K562 (cell line): ENCODE measurements around the gene MSANTD1. TPM values are rescaled to one million over a fixed set of nuclear protein-coding genes. Genes with fewer than 3 reads are reported as not detected.
A peak's percentile ranks its signal among the peaks of the same experiment; 100 is the strongest.
"Not testable (repeated sequence)": the region's sequence is repeated elsewhere in the genome, so short reads cannot be mapped to it uniquely, and the experiment has no call there.

Experiments used
- ATAC-seq: fragments of 200-7000 bp; cut with Tn5 transposase; 3 replicates; pipeline ENCODE4 v1.9.1; 2020; ENCODE audit warnings: moderate library complexity
- BruUV-seq: library from RNA; stranded (reverse); fragments of 400-500 nt; replicated peaks from 2 replicates; lab custom pipeline; 2021; lab: Mats Ljungman, UMichigan
- CTCF ChIA-PET: fragments of 300-600 bp; formaldehyde crosslinking; extraction: SDS; loops from one replicate; lab custom pipeline; 2021; ENCODE audit warnings: low intra/inter-chr PET ratio; lab: Yijun Ruan, JAX
- POLR2A ChIA-PET: fragments of 300-600, 350-650 bp; sonication (Branson Sonifier 250); formaldehyde crosslinking; extraction: SDS; loops from one replicate; lab custom pipeline; 2021; ENCODE audit warnings: antibody characterized with exemption, inconsistent platforms; lab: Yijun Ruan, JAX
- DNase-seq, 4 experiments: peaks; one replicate each; pipeline versions ENCODE4 v3.0.0 to v3.0.0-alpha.2; 2011 to 2018; ENCODE audit warnings: low spot score in 3 of 4, mixed read lengths in 3 of 4; ENCODE audit errors: extremely low read depth in 1 of 4
- FAIRE-seq: peaks from 2 replicates; lab custom pipeline; 2011; peaks lifted over from hg19 to GRCh38; lab: Jason Lieb, UNC
- H2AFZ ChIP-seq: 2 replicates; pipeline ENCODE4 v1.6.0; 2011; ENCODE audit warnings: low read depth, low read length, control low read depth, inconsistent platforms
- H3K27ac ChIP-seq: fragments of 200-600 bp; 3 replicates; pipeline ENCODE4 v1.8.0; 2011; ENCODE audit warnings: low read depth, mild to moderate bottlenecking, control low read depth, inconsistent platforms, low read length, moderate library complexity, mixed read lengths; ENCODE audit errors: extremely low read depth
- H3K27me3 ChIP-seq, 2 experiments: fragments of 300-600 bp in 1 of 2; 2 replicates in 1 of 2; 3 replicates in 1 of 2; pipeline versions ENCODE4 v1.6.0 to v1.8.0; 2011; ENCODE audit warnings: inconsistent platforms in 2 of 2, low read length in 2 of 2, mild to moderate bottlenecking in 1 of 2, mixed read lengths in 1 of 2, moderate library complexity in 1 of 2; ENCODE audit not compliant: control insufficient read depth in 2 of 2, insufficient read depth in 2 of 2
- H3K36me3 ChIP-seq: fragments of 300-600 bp; 3 replicates; pipeline ENCODE4 v1.8.0; 2011; ENCODE audit warnings: mild to moderate bottlenecking, low read length, inconsistent platforms; ENCODE audit not compliant: control insufficient read depth, insufficient read depth
- H3K4me1 ChIP-seq, 2 experiments: fragments of 200-600 bp in 1 of 2; replicated peaks in 1 of 2; 2 replicates in 1 of 2; 3 replicates in 1 of 2; pipeline versions ENCODE4 v1.5.1 to v1.8.0; 2011; ENCODE audit warnings: inconsistent platforms in 2 of 2, low read length in 2 of 2, mild to moderate bottlenecking in 1 of 2, mixed read lengths in 1 of 2, moderate library complexity in 1 of 2; ENCODE audit not compliant: control insufficient read depth in 2 of 2, insufficient read depth in 2 of 2
- H3K4me2 ChIP-seq: 2 replicates; pipeline ENCODE4 v1.6.1; 2011; ENCODE audit warnings: low read length, control low read depth, inconsistent platforms, mixed read lengths; ENCODE audit not compliant: insufficient read depth
- H3K4me3 ChIP-seq: fragments of 200-600 bp; sonication (generic), shearing (Covaris generic); 2 replicates; pipeline ENCODE4 v1.5.1; 2016; ENCODE audit warnings: control low read depth, inconsistent platforms
- H3K79me2 ChIP-seq: fragments of 200-600 bp; 3 replicates; pipeline ENCODE4 v1.8.0; 2011; ENCODE audit warnings: low read length, inconsistent platforms; ENCODE audit not compliant: control insufficient read depth, insufficient read depth
- H3K9ac ChIP-seq, 2 experiments: 2 replicates each; pipeline versions ENCODE4 v1.6.0 to v1.6.1; 2011; ENCODE audit warnings: low read depth in 2 of 2, low read length in 2 of 2, control low read depth in 1 of 2, inconsistent platforms in 1 of 2, mild to moderate bottlenecking in 1 of 2, mixed read lengths in 1 of 2; ENCODE audit not compliant: insufficient read depth in 1 of 2
- H3K9me1 ChIP-seq: one replicate; pipeline ENCODE4 v1.6.0; 2011; ENCODE audit warnings: inconsistent platforms, mild to moderate bottlenecking, low read length, moderate library complexity; ENCODE audit not compliant: control insufficient read depth, insufficient read depth
- H3K9me3 ChIP-seq: replicated peaks from 2 replicates; pipeline ENCODE4 v1.5.1; 2011; ENCODE audit warnings: low read depth, low read length, inconsistent platforms; ENCODE audit not compliant: control insufficient read depth, insufficient read depth
- H4K20me1 ChIP-seq: replicated peaks from 2 replicates; pipeline ENCODE4 v1.6.1; 2011; ENCODE audit warnings: low read length, inconsistent platforms, mixed read lengths; ENCODE audit not compliant: control insufficient read depth, insufficient read depth
- HDAC1 ChIP-seq, 2 experiments: fragments of 450-650 bp; IDR thresholded peaks; 2 replicates each; pipeline ENCODE4 v1.6.1; 2016 to 2017; ENCODE audit warnings: inconsistent platforms in 1 of 2, mild to moderate bottlenecking in 1 of 2, moderate library complexity in 1 of 2
- KDM1A ChIP-seq, 2 experiments: fragments of 450-650 bp; IDR thresholded peaks; 2 replicates each; pipeline ENCODE4 v1.6.1; 2016; ENCODE audit warnings: mild to moderate bottlenecking in 2 of 2
- PHTF2 ChIP-seq: fragments of 250-450 bp; sonication (Bioruptor Pico); IDR thresholded peaks from 2 replicates; pipeline ENCODE4 v1.5.0; 2021; ENCODE audit warnings: mild to moderate bottlenecking
- RCOR1 ChIP-seq, 2 experiments: IDR thresholded peaks; 2 replicates each; pipeline ENCODE4 v1.6.1; 2012; ENCODE audit warnings: low read depth in 2 of 2, low read length in 2 of 2, borderline replicate concordance in 1 of 2, improper control_type of control experiment in 1 of 2
- SNIP1 ChIP-seq: fragments of 450-650 bp; IDR thresholded peaks from 2 replicates; pipeline ENCODE4 v1.7.1; 2017; ENCODE audit warnings: low read depth, mild to moderate bottlenecking
- WGBS: fragments of 100-300 bp; shearing (Covaris generic); methylation state at CpG from one replicate; pipeline ENCODE4 v1.1.6; 2016; ENCODE audit warnings: low coverage, mixed read lengths; ENCODE audit not compliant: insufficient coverage; ENCODE audit errors: missing lambda C conversion rate; 5-methylcytosine and 5-hydroxymethylcytosine counted together
- in situ Hi-C: fragments of 300-500 bp; cut with MboI; formaldehyde crosslinking; loops from 4 replicates; pipeline ENCODE4 v1.15.0; 2018; ENCODE audit warnings: inconsistent platforms, mixed read lengths
- intact Hi-C: fragments of 100-400 bp; cut with micrococcal nuclease; formaldehyde crosslinking; loops from 2 replicates; pipeline ENCODE4 v1.14.2; 2022
- polyA plus RNA-seq, 8 experiments: library from polyadenylated mRNA; depleted of rRNA in 4 of 8; stranded (reverse) in 5 of 8; unstranded in 3 of 8; fragments of >200 nt; fragmentation: Nextera tagmentation in 2 of 8; fragmentation: Illumina TruSeq in 1 of 8; extraction: Ambion mirVana in 2 of 8; extraction: Trizol in 1 of 8; gene quantifications; 2 replicates each; pipeline versions ENCODE4 v1.2.1 to v1.2.3, GENCODE V29; 2011 to 2014; ENCODE audit warnings: inconsistent platforms in 1 of 8, missing spikeins in 1 of 8
- total RNA-seq, 7 experiments: library from RNA; depleted of rRNA in 6 of 7; stranded (reverse); fragments of >200 nt in 6 of 7; fragmentation: Illumina TruSeq in 2 of 7; extraction: Trizol in 2 of 7; gene quantifications; 2 replicates each; pipeline versions ENCODE4 v1.2.1 to v1.2.3, GENCODE V29; 2011 to 2021; ENCODE audit warnings: low replicate concordance in 1 of 7

Gene MSANTD1
- total and polyA plus RNA-seq, 9 of the 15 experiments (the other 6 are each of a cell fraction or from before 2014, with no cell fraction given): 0.04 to 0.09 (median 0.07) TPM; not detected in 6

DNA sequence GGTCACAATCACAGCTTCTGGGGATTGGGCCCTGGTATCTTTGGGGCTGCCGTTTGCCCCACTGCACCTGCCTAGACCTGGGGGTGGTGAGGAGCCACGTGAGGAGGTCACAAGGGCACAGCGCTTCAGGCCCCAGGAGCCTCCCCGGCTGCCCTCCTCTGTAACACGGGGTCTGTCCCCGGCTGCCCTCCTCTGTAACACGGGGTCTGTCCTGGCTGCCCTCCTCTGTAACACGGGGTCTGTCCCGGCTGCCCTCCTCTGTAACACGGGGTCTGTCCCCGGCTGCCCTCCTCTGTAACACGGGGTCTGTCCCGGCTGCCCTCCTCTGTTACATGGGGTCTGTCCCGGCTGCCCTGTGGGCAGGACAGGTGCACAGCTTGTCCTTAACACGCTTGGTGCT, 51.9 kb downstream of the MSANTD1 start:
- peaks cover 10 to 61% of the 10 kb centered on the region in 2 experiments; a peak in 3 of 5 replicates for H3K27me3 ChIP-seq
- H3K9me1 ChIP-seq, in situ Hi-C loops, H3K4me2 ChIP-seq, H3K79me2 ChIP-seq, H3K4me3 ChIP-seq, POLR2A ChIA-PET, H3K9me3 ChIP-seq, H3K9ac ChIP-seq, CTCF ChIA-PET, BruUV-seq, H2AFZ ChIP-seq, intact Hi-C loops, DNase-seq, FAIRE-seq, H3K27ac ChIP-seq, ATAC-seq, H3K36me3 ChIP-seq: not testable (repeated sequence)
- 19% methylated on average over 15 of the region's 15 CpGs for WGBS
- peaks cover 53% of the 10 kb centered on the region for H4K20me1 ChIP-seq
- H3K4me1 ChIP-seq: peaks cover 5 to 17% of the 10 kb centered on the region in 2 experiments; a peak in 2 of 5 replicates

DNA sequence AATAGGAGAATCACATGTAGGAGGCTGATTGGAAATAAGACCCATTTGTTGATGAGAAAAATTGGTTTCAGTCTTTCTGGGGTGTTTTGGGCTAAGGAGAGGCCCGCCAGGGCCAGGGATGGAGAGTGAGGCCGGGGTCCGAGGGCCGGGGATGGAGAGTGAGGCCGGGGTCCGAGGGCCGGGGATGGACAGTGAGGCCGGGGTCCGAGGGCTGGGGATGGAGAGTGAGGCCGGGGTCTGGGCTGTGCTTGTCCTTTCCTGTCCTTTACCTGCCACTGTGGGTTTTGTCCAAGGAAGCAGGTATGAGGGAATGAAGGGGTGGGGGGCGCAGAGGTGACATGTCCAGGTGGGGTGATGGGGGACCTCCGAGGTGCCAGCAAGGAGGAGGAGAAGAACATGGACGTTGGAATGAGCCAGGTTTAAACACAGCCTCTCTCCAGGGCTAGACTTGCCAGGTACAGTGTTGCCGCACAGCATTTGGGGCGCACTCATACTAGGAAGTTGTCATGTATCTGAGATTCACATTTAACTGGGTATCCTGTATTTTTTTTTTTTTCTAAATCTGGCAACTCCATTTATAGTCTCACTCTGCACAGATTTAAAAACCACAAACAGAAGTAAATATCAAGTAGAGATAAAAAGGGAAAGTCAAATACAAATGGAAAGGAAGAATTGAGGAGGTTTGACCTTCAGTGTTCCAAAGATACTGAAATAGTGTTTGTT, 52.7 kb downstream of the MSANTD1 start:
- peaks cover 10 to 66% of the 10 kb centered on the region in 2 experiments; a peak in 3 of 5 replicates for H3K27me3 ChIP-seq
- DNase-seq (no peak), FAIRE-seq (no peak), ATAC-seq (no peak)
- TF ChIP-seq RCOR1 (IDR thresholded peaks at IDR 0.05; ENCODE audit: borderline replicate concordance in 1 of 2, low read depth in 2 of 2, low read length in 2 of 2): peak in 1 of 2 experiments; percentile 67; a peak in 2 of 4 replicates
- TF ChIP-seq SNIP1: no peak
- peak in 1 of 2 experiments; percentile 41; a peak in 1 of 4 replicates for TF ChIP-seq HDAC1 (IDR thresholded peaks at IDR 0.05)
- TF ChIP-seq PHTF2 (CRISPR knock-in tag): no peak
- TF ChIP-seq KDM1A (IDR thresholded peaks at IDR 0.05): peak; percentile 76 to 77
- no peaks in the 10 kb centered on the region for H3K79me2 ChIP-seq
- H3K4me3 ChIP-seq: no peak overlapping the region
- peaks cover 3% of the 10 kb centered on the region; the same call in 1 of the 2 replicates for H3K9me3 ChIP-seq
- BruUV-seq: no TSS peak
- peaks cover 10 to 17% of the 10 kb centered on the region in 2 experiments; a peak in 2 of 5 replicates for H3K4me1 ChIP-seq
- no peak overlapping the region for H2AFZ ChIP-seq
- H3K9ac ChIP-seq: no peak overlapping the region
- ChIA-PET POLR2A (interaction anchor here (0.7 kb wide), 1 partner anchor 946 kb away, joined by 3 read pairs; no protein-coding TSS in a partner anchor), CTCF (no interaction called here)
- H3K27ac ChIP-seq: no peak overlapping the region
- in situ Hi-C loops (no loop called here), intact Hi-C loops (no loop called here)
- WGBS: 33% methylated on average over 14 of the region's 15 CpGs
- H4K20me1 ChIP-seq: peaks cover 60% of the 10 kb centered on the region
- H3K9me1 ChIP-seq: no peaks in the 10 kb centered on the region
- H3K36me3 ChIP-seq: no peaks in the 10 kb centered on the region
- H3K4me2 ChIP-seq: no peak overlapping the region
